K562 (cell line): Measurements from ENCODE around the gene SLC39A3. TPM values are rescaled to one million over a fixed set of nuclear protein-coding genes. Genes with fewer than 3 reads are reported as not detected.
A peak's percentile ranks its signal among the peaks of the same experiment; 100 is the strongest.

Experiments used
- BCOR ChIP-seq: fragments of 450-650 bp; IDR thresholded peaks from 2 replicates; pipeline ENCODE4 v1.6.1; 2016
- GATAD2A ChIP-seq: fragments of 450-650 bp; IDR thresholded peaks from 2 replicates; pipeline ENCODE4 v1.6.1; 2017
- HBP1 ChIP-seq: fragments of 450-650 bp; formaldehyde crosslinking; IDR thresholded peaks from 2 replicates; pipeline ENCODE4 v1.4.0; 2022; ENCODE audit warnings: missing genetic modification characterization
- HIVEP1 ChIP-seq: fragments of 250-450 bp; sonication (Bioruptor Pico); IDR thresholded peaks from 2 replicates; pipeline ENCODE4 v1.4.0; 2020; ENCODE audit warnings: mild to moderate bottlenecking
- KLF16 ChIP-seq: IDR thresholded peaks from 2 replicates; pipeline ENCODE4 v1.6.1; 2016; ENCODE audit warnings: antibody characterized with exemption
- MAFG ChIP-seq: fragments of 450-650 bp; conservative IDR thresholded peaks from 2 replicates; pipeline ENCODE4 v1.6.1; 2016; ENCODE audit warnings: missing genetic modification characterization, missing compliant biosample characterization
- MAX ChIP-seq: sonication (generic); formaldehyde crosslinking; IDR thresholded peaks from 2 replicates; pipeline ENCODE4 v1.9.0; 2022; ENCODE audit warnings: mild to moderate bottlenecking, missing genetic modification reagents
- NFIX ChIP-seq: fragments of 250-450 bp; sonication (Bioruptor Pico); IDR thresholded peaks from 2 replicates; pipeline ENCODE4 v1.4.0; 2020; ENCODE audit warnings: low read depth, mild to moderate bottlenecking, moderate library complexity
- PKNOX1 ChIP-seq: fragments of 450-650 bp; IDR thresholded peaks from 2 replicates; pipeline ENCODE4 v1.6.1; 2016
- STAG1 ChIP-seq: sonication (generic); formaldehyde crosslinking; IDR thresholded peaks from 2 replicates; pipeline ENCODE4 v1.5.0; 2020; ENCODE audit warnings: missing genetic modification reagents, borderline replicate concordance
- ZC3H4 ChIP-seq: sonication (generic); formaldehyde crosslinking; IDR thresholded peaks from 2 replicates; pipeline ENCODE4 v1.9.0; 2021; ENCODE audit warnings: missing genetic modification reagents, borderline replicate concordance
- ZFP30 ChIP-seq: fragments of 250-450 bp; sonication (Bioruptor Pico); IDR thresholded peaks from 2 replicates; pipeline ENCODE4 v1.8.0; 2022; ENCODE audit warnings: moderate library complexity, mild to moderate bottlenecking, inconsistent platforms, borderline replicate concordance
- ZNF134 ChIP-seq: fragments of 250-450 bp; sonication (Bioruptor Pico); conservative IDR thresholded peaks from 2 replicates; pipeline ENCODE4 v1.4.0; 2020
- ZNF23 ChIP-seq: fragments of 250-450 bp; sonication (Bioruptor Pico); IDR thresholded peaks from 2 replicates; pipeline ENCODE4 v1.4.0; 2020; ENCODE audit warnings: mild to moderate bottlenecking
- ZNF324 ChIP-seq: fragments of 250-450 bp; sonication (Bioruptor Pico); IDR thresholded peaks from 2 replicates; pipeline ENCODE4 v1.4.0; 2020; ENCODE audit warnings: mild to moderate bottlenecking
- ZNF347 ChIP-seq: fragments of 450-650 bp; formaldehyde crosslinking; IDR thresholded peaks from 2 replicates; pipeline ENCODE4 v1.4.0; 2020; ENCODE audit warnings: low read depth, mild to moderate bottlenecking, moderate library complexity
- ZNF408 ChIP-seq: fragments of 250-450 bp; sonication (Bioruptor Pico); IDR thresholded peaks from 2 replicates; pipeline ENCODE4 v1.4.0; 2020; ENCODE audit warnings: low read depth, mild to moderate bottlenecking, moderate library complexity
- ZNF77 ChIP-seq: fragments of 250-450 bp; sonication (Bioruptor Pico); IDR thresholded peaks from 2 replicates; pipeline ENCODE4 v1.5.0; 2020
- polyA plus RNA-seq, 8 experiments: library from polyadenylated mRNA; depleted of rRNA in 4 of 8; stranded (reverse) in 5 of 8; unstranded in 3 of 8; fragments of >200 nt; fragmentation: Nextera tagmentation in 2 of 8; fragmentation: Illumina TruSeq in 1 of 8; extraction: Ambion mirVana in 2 of 8; extraction: Trizol in 1 of 8; gene quantifications; 2 replicates each; pipeline versions ENCODE4 v1.2.1 to v1.2.3, GENCODE V29; 2011 to 2014; ENCODE audit warnings: inconsistent platforms in 1 of 8, missing spikeins in 1 of 8
- total RNA-seq, 7 experiments: library from RNA; depleted of rRNA in 6 of 7; stranded (reverse); fragments of >200 nt in 6 of 7; fragmentation: Illumina TruSeq in 2 of 7; extraction: Trizol in 2 of 7; gene quantifications; 2 replicates each; pipeline versions ENCODE4 v1.2.1 to v1.2.3, GENCODE V29; 2011 to 2021; ENCODE audit warnings: low replicate concordance in 1 of 7
- TF ChIP-seq, protein P1 (sequence below): fragments of 250-450 bp; sonication (Bioruptor Pico); IDR thresholded peaks from 2 replicates; pipeline ENCODE4 v1.8.0; 2022; ENCODE audit warnings: inconsistent platforms, mild to moderate bottlenecking, moderate library complexity, borderline replicate concordance
- TF ChIP-seq, protein P2 (sequence below): fragments of 250-450 bp; sonication (Bioruptor Pico); IDR thresholded peaks from 2 replicates; pipeline ENCODE4 v1.5.0; 2021
- TF ChIP-seq, protein P3 (sequence below): fragments of 250-450 bp; sonication (Bioruptor Pico); IDR thresholded peaks from 2 replicates; pipeline ENCODE4 v1.4.0; 2020
- TF ChIP-seq, protein P4 (sequence below): fragments of 250-450 bp; sonication (Bioruptor Pico); IDR thresholded peaks from 2 replicates; pipeline ENCODE4 v1.5.1; 2021; ENCODE audit warnings: mild to moderate bottlenecking

The SLC39A3 gene
- total and polyA plus RNA-seq, 9 of the 15 experiments (the other 6 are each of a cell fraction or from before 2014, with no cell fraction given): 2.3 to 215 (median 127) TPM

- no peak for TF ChIP-seq ZNF23 (CRISPR knock-in tag)
- no peak for TF ChIP-seq GATAD2A
- no peak for TF ChIP-seq ZFP30 (CRISPR knock-in tag)
- TF ChIP-seq, protein P1, sequence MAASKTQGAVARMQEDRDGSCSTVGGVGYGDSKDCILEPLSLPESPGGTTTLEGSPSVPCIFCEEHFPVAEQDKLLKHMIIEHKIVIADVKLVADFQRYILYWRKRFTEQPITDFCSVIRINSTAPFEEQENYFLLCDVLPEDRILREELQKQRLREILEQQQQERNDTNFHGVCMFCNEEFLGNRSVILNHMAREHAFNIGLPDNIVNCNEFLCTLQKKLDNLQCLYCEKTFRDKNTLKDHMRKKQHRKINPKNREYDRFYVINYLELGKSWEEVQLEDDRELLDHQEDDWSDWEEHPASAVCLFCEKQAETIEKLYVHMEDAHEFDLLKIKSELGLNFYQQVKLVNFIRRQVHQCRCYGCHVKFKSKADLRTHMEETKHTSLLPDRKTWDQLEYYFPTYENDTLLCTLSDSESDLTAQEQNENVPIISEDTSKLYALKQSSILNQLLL (CRISPR knock-in tag): no peak
- no peak for TF ChIP-seq PKNOX1
- TF ChIP-seq, protein P2, sequence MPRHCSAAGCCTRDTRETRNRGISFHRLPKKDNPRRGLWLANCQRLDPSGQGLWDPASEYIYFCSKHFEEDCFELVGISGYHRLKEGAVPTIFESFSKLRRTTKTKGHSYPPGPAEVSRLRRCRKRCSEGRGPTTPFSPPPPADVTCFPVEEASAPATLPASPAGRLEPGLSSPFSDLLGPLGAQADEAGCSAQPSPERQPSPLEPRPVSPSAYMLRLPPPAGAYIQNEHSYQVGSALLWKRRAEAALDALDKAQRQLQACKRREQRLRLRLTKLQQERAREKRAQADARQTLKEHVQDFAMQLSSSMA (CRISPR knock-in tag): no peak
- no peak for TF ChIP-seq NFIX (CRISPR knock-in tag)
- TF ChIP-seq HIVEP1: no peak
- TF ChIP-seq, protein P3, sequence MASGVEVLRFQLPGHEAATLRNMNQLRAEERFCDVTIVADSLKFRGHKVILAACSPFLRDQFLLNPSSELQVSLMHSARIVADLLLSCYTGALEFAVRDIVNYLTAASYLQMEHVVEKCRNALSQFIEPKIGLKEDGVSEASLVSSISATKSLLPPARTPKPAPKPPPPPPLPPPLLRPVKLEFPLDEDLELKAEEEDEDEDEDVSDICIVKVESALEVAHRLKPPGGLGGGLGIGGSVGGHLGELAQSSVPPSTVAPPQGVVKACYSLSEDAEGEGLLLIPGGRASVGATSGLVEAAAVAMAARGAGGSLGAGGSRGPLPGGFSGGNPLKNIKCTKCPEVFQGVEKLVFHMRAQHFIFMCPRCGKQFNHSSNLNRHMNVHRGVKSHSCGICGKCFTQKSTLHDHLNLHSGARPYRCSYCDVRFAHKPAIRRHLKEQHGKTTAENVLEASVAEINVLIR (CRISPR knock-in tag): 0 out of 2 replicates have a peak, but pooled peaks have one; percentile 20
- TF ChIP-seq ZNF77 (CRISPR knock-in tag): no peak
- TF ChIP-seq, protein P4, sequence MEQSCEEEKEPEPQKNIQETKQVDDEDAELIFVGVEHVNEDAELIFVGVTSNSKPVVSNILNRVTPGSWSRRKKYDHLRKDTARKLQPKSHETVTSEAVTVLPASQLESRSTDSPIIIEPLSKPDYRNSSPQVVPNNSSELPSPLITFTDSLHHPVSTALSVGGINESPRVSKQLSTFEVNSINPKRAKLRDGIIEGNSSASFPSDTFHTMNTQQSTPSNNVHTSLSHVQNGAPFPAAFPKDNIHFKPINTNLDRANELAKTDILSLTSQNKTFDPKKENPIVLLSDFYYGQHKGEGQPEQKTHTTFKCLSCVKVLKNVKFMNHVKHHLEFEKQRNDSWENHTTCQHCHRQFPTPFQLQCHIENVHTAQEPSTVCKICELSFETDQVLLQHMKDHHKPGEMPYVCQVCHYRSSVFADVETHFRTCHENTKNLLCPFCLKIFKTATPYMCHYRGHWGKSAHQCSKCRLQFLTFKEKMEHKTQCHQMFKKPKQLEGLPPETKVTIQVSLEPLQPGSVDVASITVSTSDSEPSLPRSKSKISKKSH (CRISPR knock-in tag): no peak
- no peak for TF ChIP-seq MAFG (tag)
- TF ChIP-seq KLF16: no peak
- TF ChIP-seq ZNF347 (CRISPR knock-in tag): no peak
- no peak for TF ChIP-seq ZNF324 (CRISPR knock-in tag)
- TF ChIP-seq BCOR: peak; percentile 53
- no peak for TF ChIP-seq HBP1 (CRISPR knock-in tag)
- no peak for TF ChIP-seq ZNF134 (CRISPR knock-in tag)
- TF ChIP-seq STAG1 (CRISPR knock-in tag): no peak
- TF ChIP-seq MAX (CRISPR knock-in tag): 0 out of 2 replicates have a peak, but pooled peaks have one; percentile 15
- no peak for TF ChIP-seq ZC3H4 (CRISPR knock-in tag)
- TF ChIP-seq ZNF408 (CRISPR knock-in tag): no peak
These were observed 36.0 kb upstream of the SLC39A3 start (continued) for GRCh38 chr19:2775556-2776430.
